ENCODE results near the gene ANO5. TPM values are rescaled to one million over a fixed set of nuclear protein-coding genes. Genes with fewer than 3 reads are reported as not detected.

Gene ANO5
- total RNA-seq, 4 donors from 2014 or later: 3.5 to 14.5 (median 4.8) TPM

Other genes with a start within 250 kb of the ANO5 start
- not detected for gene SLC17A6, start 145.3 kb downstream of the ANO5 start, total RNA-seq